Right lobe of liver (tissue), 6 donors: ENCODE measurements around the gene C17orf107. TPM values are rescaled to one million over a fixed set of nuclear protein-coding genes. Genes with fewer than 3 reads are reported as not detected.

Source experiments
- ATAC-seq, 4 donors: fragments of 200-7000 bp; cut with Tn5 transposase; one replicate each; pipeline ENCODE4 v1.9.1; 2020; ENCODE audit warnings: mild to moderate bottlenecking in 4 of 4, moderate library complexity in 4 of 4
- DNase-seq, 3 donors: peaks; one replicate each; pipeline ENCODE4 v3.0.0-alpha.2; 2020
- H3K27ac ChIP-seq, 3 donors: fragments of 200-600 bp; one replicate each; pipeline ENCODE4 v1.8.0; 2022
- H3K27me3 ChIP-seq, 2 donors: fragments of 200-600 bp; one replicate each; pipeline ENCODE4 v1.8.0; 2022
- H3K36me3 ChIP-seq, 4 donors: fragments of 200-600 bp; sonication (generic) in 1 of 4; one replicate each; pipeline versions ENCODE4 v1.5.1 to v1.8.0; 2017 to 2022; ENCODE audit warnings: control low read depth in 1 of 4
- H3K4me1 ChIP-seq, 4 donors: fragments of 200-600 bp; sonication (generic) in 1 of 4; one replicate each; pipeline versions ENCODE4 v1.5.1 to v1.8.0; 2017 to 2022; ENCODE audit warnings: control low read depth in 1 of 4
- H3K4me3 ChIP-seq, 3 donors: fragments of 200-600 bp; one replicate each; pipeline ENCODE4 v1.8.0; 2022
- H3K9me3 ChIP-seq, 4 donors: fragments of 200-600 bp; sonication (generic) in 1 of 4; one replicate each; pipeline versions ENCODE4 v1.5.1 to v1.8.0; 2017 to 2022; ENCODE audit warnings: control low read depth in 1 of 4
- POLR2A ChIP-seq: fragments of 450-650 bp; IDR thresholded peaks from one replicate; pipeline ENCODE4 v1.6.1; 2017; ENCODE audit warnings: antibody characterized with exemption, mild to moderate bottlenecking
- WGBS: methylation state at CpG from one replicate; pipeline ENCODE4 v1.1.6; 2018; ENCODE audit warnings: low coverage, low lambda C conversion rate; ENCODE audit not compliant: insufficient coverage; ENCODE audit errors: missing lambda C conversion rate; 5-methylcytosine and 5-hydroxymethylcytosine counted together
- intact Hi-C, 2 donors: fragments of 100-400 bp; cut with DNase I; formaldehyde crosslinking; loops; one replicate each; pipeline versions ENCODE4 v1.11.2 to v1.14.1; 2022
- total RNA-seq, 6 experiments: library from RNA; depleted of rRNA in 2 of 6; stranded (reverse); fragments of >200 nt in 2 of 6; fragmentation: NEBNext Ultra II Directional in 3 of 6; extraction: Animal tissue kit (Norgen Biotek cat#: 25700) in 3 of 6; gene quantifications; one replicate each; pipeline versions ENCODE4 v1.1.0 to v1.2.4, GENCODE V29; 2016 to 2023
- TF ChIP-seq, protein P1 (sequence below), 4 donors: fragments of 200-600 bp in 3 of 4; fragments of 450-650 bp in 1 of 4; IDR thresholded peaks; one replicate each; pipeline versions ENCODE4 v1.5.1 to v1.8.0; 2016 to 2022; ENCODE audit warnings: antibody characterized with exemption in 4 of 4, mild to moderate bottlenecking in 2 of 4
- donor health status: DM: no; HTN: yes; CAD: no.
- donor health status: DM: no; HTN: no; CAD: no.
- donor health status: DM: no; HTN: no; CAD: no.
- donor health status: DM: no; HTN: yes; CAD: no.
- donor health status: DM: no; HTN: yes; CAD: no.

Gene C17orf107
- total RNA-seq, 6 experiments from 2014 or later = 1.6 to 4.0 (median 3.2) TPM

DNA sequence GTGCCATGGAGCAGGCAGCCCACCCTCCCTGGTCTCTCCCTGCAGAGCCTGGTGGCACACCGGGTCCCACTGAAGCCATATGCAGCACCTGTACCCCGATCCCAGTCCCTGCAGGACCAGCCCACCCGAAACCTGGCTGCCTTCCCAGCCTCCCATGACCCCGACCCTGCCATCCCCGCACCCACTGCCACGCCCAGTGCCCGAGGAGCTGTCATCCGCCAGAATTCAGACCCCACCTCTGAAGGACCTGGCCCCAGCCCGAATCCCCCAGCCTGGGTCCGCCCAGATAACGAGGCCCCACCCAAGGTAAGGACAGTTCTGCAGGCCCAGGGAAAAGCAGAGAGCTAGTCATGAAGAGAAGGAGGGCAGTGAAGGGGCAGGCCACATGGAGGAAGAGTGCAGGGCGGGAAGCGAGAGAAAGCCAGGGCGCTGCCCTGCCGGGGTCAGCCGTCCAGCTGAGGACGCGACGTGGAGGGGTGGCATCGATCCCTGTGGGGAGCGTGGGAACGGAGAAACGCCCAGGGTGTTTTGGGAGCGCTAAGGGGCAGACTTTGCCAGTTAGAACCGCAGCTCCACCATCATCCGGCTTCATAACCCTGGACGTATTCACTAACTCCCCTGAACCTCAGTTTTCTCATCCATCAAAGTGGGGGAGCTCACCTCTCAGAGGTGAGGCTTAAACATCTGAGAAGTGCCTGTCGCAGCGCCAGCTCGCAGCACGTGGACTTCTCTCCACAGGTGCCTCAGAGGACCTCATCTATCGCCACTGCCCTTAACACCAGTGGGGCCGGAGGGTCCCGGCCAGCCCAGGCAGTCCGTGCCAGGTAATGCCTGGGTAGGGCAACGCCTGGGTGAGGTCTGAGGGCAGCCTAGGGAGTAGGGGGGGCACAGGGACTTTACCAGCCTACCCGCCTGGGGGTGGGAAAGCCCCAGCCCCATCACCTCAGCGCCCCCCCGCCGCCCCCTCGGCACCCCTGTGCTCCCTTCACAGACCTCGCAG, 7.6 kb upstream of the C17orf107 start:
- Histone ChIP-seq H3K4me1 (no peaks in the 10 kb centered on the region), H3K27me3 (no peaks in the 10 kb centered on the region), H3K4me3 (no peak overlapping the region), H3K9me3 (no peaks in the 10 kb centered on the region), H3K27ac (no peak overlapping the region), H3K36me3 (peaks cover 0 to 62% (median 17%) of the 10 kb centered on the region in 4 donors)
- 85% methylated on average over 13 of the region's 42 CpGs for WGBS
- intact Hi-C loops = no loop called here
- TF ChIP-seq, protein P1, sequence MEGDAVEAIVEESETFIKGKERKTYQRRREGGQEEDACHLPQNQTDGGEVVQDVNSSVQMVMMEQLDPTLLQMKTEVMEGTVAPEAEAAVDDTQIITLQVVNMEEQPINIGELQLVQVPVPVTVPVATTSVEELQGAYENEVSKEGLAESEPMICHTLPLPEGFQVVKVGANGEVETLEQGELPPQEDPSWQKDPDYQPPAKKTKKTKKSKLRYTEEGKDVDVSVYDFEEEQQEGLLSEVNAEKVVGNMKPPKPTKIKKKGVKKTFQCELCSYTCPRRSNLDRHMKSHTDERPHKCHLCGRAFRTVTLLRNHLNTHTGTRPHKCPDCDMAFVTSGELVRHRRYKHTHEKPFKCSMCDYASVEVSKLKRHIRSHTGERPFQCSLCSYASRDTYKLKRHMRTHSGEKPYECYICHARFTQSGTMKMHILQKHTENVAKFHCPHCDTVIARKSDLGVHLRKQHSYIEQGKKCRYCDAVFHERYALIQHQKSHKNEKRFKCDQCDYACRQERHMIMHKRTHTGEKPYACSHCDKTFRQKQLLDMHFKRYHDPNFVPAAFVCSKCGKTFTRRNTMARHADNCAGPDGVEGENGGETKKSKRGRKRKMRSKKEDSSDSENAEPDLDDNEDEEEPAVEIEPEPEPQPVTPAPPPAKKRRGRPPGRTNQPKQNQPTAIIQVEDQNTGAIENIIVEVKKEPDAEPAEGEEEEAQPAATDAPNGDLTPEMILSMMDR (IDR thresholded peaks at IDR 0.05) = no peak
- peak; percentile 40 to 54 (median 49) for DNase-seq
- ATAC-seq = no peak

DNA sequence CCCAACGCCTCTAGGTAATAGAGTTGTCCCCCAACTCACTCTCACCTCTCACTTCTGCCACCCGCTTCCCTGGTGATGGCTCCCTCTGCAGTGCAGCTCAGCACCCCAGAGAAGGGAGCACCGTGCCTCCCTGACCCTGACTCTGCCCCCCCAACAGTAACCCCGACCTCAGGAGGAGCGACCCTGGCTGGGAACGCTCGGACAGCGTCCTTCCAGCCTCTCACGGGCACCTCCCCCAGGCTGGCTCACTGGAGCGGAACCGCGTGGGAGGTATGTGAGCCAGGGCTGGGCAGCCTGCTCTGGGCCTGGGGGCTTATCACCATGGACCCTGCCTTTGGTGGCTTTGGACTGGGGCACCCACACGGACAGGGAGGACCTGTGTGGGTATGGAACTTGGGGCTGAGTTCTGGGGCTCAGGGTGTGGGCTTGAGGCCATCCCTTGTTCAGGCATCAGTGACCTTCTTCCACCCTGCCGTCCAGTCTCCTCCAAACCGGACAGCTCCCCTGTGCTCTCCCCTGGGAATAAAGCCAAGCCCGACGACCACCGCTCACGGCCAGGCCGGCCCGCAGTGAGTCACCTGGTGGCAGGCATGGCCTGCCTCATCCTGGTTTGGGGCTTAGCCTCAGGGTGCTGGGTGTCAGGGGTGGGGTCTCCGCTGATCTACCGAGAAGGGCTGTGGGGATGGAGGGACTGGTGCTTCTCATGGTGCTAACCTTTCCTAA, 6.7 kb upstream of the C17orf107 start:
- H3K27me3 ChIP-seq = no peaks in the 10 kb centered on the region
- peaks cover 0 to 5% (median 0%) of the 10 kb centered on the region in 4 donors for H3K4me1 ChIP-seq
- no peak for TF ChIP-seq POLR2A
- TF ChIP-seq, protein P1 (IDR thresholded peaks at IDR 0.05) = no peak
- intact Hi-C loops = no loop called here
- no peak overlapping the region for H3K4me3 ChIP-seq
- DNase-seq (peak in 1 of 3 donors; percentile 48), ATAC-seq (no peak)
- no peaks in the 10 kb centered on the region for H3K9me3 ChIP-seq
- WGBS = 94% methylated on average over 3 of the region's 23 CpGs
- H3K27ac ChIP-seq = no peak overlapping the region
- peaks cover 0 to 58% (median 14%) of the 10 kb centered on the region in 4 donors for H3K36me3 ChIP-seq

DNA sequence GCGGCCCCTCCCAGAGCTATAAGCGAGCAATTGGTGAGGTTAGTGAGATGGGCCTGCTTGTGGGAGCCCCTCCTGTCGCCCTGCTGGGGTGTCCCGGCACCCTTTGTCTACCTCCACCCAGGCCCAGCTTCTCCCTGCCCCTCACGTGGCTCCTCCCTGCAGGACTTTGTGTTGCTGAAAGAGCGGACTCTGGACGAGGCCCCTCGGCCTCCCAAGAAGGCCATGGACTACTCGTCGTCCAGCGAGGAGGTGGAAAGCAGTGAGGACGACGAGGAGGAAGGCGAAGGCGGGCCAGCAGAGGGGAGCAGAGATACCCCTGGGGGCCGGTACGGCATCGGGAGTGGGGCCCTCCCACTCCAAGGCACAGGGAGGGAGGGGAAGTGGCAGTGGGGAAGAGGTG, 6.1 kb upstream of the C17orf107 start:
- H3K27ac ChIP-seq = no peak overlapping the region

DNA sequence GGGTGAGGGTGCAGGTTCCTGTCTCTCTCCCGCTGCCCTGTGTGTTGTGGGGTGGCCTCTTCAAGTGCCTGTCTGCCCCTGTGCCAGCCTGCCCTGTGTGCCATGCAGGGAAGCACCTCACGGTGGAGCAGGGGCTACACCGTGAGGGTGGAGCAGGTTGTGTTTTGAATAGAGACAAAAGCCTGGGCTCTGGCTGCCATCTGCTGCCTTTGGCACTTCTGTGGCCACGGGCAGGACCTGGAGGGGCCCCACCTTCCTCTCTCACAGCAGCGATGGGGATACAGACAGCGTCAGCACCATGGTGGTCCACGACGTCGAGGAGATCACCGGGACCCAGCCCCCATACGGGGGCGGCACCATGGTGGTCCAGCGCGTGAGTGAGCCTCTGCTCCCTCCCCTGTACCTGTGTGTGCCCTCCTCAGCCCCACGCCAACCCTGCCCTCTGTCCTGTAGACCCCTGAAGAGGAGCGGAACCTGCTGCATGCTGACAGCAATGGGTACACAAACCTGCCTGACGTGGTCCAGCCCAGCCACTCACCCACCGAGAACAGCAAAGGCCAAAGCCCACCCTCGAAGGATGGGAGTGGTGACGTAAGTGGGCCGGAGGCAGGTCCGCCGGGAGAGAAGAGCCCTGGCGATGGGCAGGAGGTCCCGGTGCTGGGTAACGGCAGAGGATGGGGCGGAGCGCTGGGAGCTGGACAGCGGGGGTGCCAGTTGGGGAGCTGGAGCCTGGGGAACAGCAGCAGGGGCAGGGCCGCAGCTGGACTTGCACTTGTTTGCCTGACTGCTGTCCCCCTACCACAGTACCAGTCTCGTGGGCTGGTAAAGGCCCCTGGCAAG, 5.4 kb upstream of the C17orf107 start:
- Histone ChIP-seq H3K27me3 (no peaks in the 10 kb centered on the region), H3K36me3 (peaks cover 0 to 51% (median 13%) of the 10 kb centered on the region in 4 donors), H3K27ac (no peak overlapping the region), H3K9me3 (no peaks in the 10 kb centered on the region), H3K4me1 (peaks cover 0 to 16% (median 5%) of the 10 kb centered on the region in 4 donors), H3K4me3 (no peak overlapping the region)
- peak in 1 of 3 donors; percentile 51 for DNase-seq
- intact Hi-C loops = no loop called here
- WGBS = 60% methylated on average over 4 of the region's 31 CpGs
- TF ChIP-seq, protein P1 (IDR thresholded peaks at IDR 0.05) = no peak
- no peak for TF ChIP-seq POLR2A
- ATAC-seq = no peak

More for the DNA sequence above, 6.1 kb upstream of the C17orf107 start:
- H3K4me3 ChIP-seq = no peak overlapping the region
- WGBS = 83% methylated on average over 16 of the region's 18 CpGs
- intact Hi-C loops = no loop called here
- no peaks in the 10 kb centered on the region for H3K9me3 ChIP-seq
- TF ChIP-seq POLR2A = no peak
- H3K4me1 ChIP-seq = peaks cover 0 to 9% (median 2%) of the 10 kb centered on the region in 4 donors
- no peaks in the 10 kb centered on the region for H3K27me3 ChIP-seq
- DNase-seq = no peak
- ATAC-seq = no peak
- H3K36me3 ChIP-seq = peaks cover 0 to 52% (median 13%) of the 10 kb centered on the region in 4 donors
